ENCODE data around the gene KIF1B. TPM values are rescaled to one million over a fixed set of nuclear protein-coding genes. Genes with fewer than 3 reads are reported as not detected.

The KIF1B gene
- total and polyA plus RNA-seq, 4 donors: 8.4 to 40.9 (median 8.9) TPM

GRCh38 chr1:10288029-10288615, 77.8 kb downstream of the KIF1B start:
- 97% methylated on average over 3 of the region's 3 CpGs for WGBS
- no peaks in the 10 kb centered on the region for H3K27me3 ChIP-seq (ENCODE audit: control insufficient read depth in 4 of 4, insufficient read depth in 4 of 4, low read length in 3 of 4)
- H3K27ac ChIP-seq (ENCODE audit: low read depth in 1 of 2, low read length in 2 of 2): no peak overlapping the region
- no peak for DNase-seq (ENCODE audit: low spot score)
- peaks cover 4 to 20% (median 12%) of the 10 kb centered on the region in 4 donors for H3K4me1 ChIP-seq (ENCODE audit: control insufficient read depth in 4 of 4, insufficient read depth in 4 of 4, low read length in 3 of 4)
- H3K4me3 ChIP-seq (ENCODE audit: low read depth in 1 of 3, low read length in 3 of 3): no peak overlapping the region
- no peak overlapping the region for H3K9ac ChIP-seq (ENCODE audit: low read depth in 1 of 2, low read length in 2 of 2)
- no peaks in the 10 kb centered on the region for H3K9me3 ChIP-seq (ENCODE audit: control insufficient read depth in 4 of 4, low read length in 3 of 4)
- TF ChIP-seq SP1 (IDR thresholded peaks at IDR 0.05): no peak
- no peak for TF ChIP-seq ATF3 (IDR thresholded peaks at IDR 0.05)
- no peak for TF ChIP-seq HNF4A (conservative IDR thresholded peaks at IDR 0.05)
- no peak for TF ChIP-seq HNF4G (IDR thresholded peaks at IDR 0.05)
- TF ChIP-seq REST (IDR thresholded peaks at IDR 0.05): no peak
- TF ChIP-seq RXRA (IDR thresholded peaks at IDR 0.05): no peak
- no peak for TF ChIP-seq JUND (IDR thresholded peaks at IDR 0.05)
- no peak for TF ChIP-seq ZBTB33 (IDR thresholded peaks at IDR 0.05)
- no peak for TF ChIP-seq EGR1 (IDR thresholded peaks at IDR 0.05; ENCODE audit: low read depth in 2 of 2)
- no peak for TF ChIP-seq GABPA (IDR thresholded peaks at IDR 0.05 in 1 of 2, conservative IDR thresholded peaks at IDR 0.05 in 1 of 2)
- TF ChIP-seq YY1 (IDR thresholded peaks at IDR 0.05): no peak
- TF ChIP-seq TAF1 (conservative IDR thresholded peaks at IDR 0.05): no peak
- TF ChIP-seq FOXA2 (IDR thresholded peaks at IDR 0.05): no peak
- peaks cover 0 to 11% (median 9%) of the 10 kb centered on the region in 4 donors for H3K36me3 ChIP-seq (ENCODE audit: control insufficient read depth in 4 of 4, insufficient read depth in 3 of 4, low read depth in 1 of 4, low read length in 3 of 4)

GRCh38 chr1:10291705-10292104, 81.3 kb downstream of the KIF1B start:
- Histone ChIP-seq H3K36me3 (ENCODE audit: control insufficient read depth in 4 of 4, insufficient read depth in 3 of 4, low read depth in 1 of 4, low read length in 3 of 4) (peaks cover 4 to 21% (median 15%) of the 10 kb centered on the region in 4 donors), H3K9me3 (ENCODE audit: control insufficient read depth in 4 of 4, low read length in 3 of 4) (no peaks in the 10 kb centered on the region), H3K4me1 (ENCODE audit: control insufficient read depth in 4 of 4, insufficient read depth in 4 of 4, low read length in 3 of 4) (peaks cover 4 to 20% (median 11%) of the 10 kb centered on the region in 4 donors), H3K27ac (ENCODE audit: low read depth in 1 of 2, low read length in 2 of 2) (peak overlapping the region; percentile 77 to 92), H3K4me3 (ENCODE audit: low read depth in 1 of 3, low read length in 3 of 3) (no peak overlapping the region), H3K9ac (ENCODE audit: low read depth in 1 of 2, low read length in 2 of 2) (peak overlapping the region in 1 of 2 donors; percentile 69), H3K27me3 (ENCODE audit: control insufficient read depth in 4 of 4, insufficient read depth in 4 of 4, low read length in 3 of 4) (no peaks in the 10 kb centered on the region)
- 52% methylated on average over 1 of the region's 1 CpG for WGBS
- TF ChIP-seq FOXA2 (IDR thresholded peaks at IDR 0.05) (no peak), CTCF (IDR thresholded peaks at IDR 0.05; ENCODE audit: low read depth, low read length, missing input control) (no peak), FOXA1 (IDR thresholded peaks at IDR 0.05) (no peak), RAD21 (IDR thresholded peaks at IDR 0.05) (no peak), HNF4A (conservative IDR thresholded peaks at IDR 0.05) (no peak), SP1 (IDR thresholded peaks at IDR 0.05) (no peak), GABPA (IDR thresholded peaks at IDR 0.05 in 1 of 2, conservative IDR thresholded peaks at IDR 0.05 in 1 of 2) (no peak), REST (IDR thresholded peaks at IDR 0.05) (no peak), HNF4G (IDR thresholded peaks at IDR 0.05) (no peak), MAX (IDR thresholded peaks at IDR 0.05) (no peak), TAF1 (conservative IDR thresholded peaks at IDR 0.05) (no peak)
- no peak for DNase-seq (ENCODE audit: low spot score)

All from liver (tissue), 9 donors.